Testis (tissue), 2 donors: ENCODE data around the gene PFDN2.
A peak's percentile ranks its signal among the peaks of the same experiment; 100 is the strongest.

Experiments used
- CTCF ChIP-seq, 3 experiments: fragments of 450-650 bp in 2 of 3; fragments of 200-600 bp in 1 of 3; sonication (generic) in 1 of 3; IDR thresholded peaks; one replicate each; pipeline ENCODE4 v1.5.1; 2016 to 2019; ENCODE audit warnings: antibody characterized with exemption in 3 of 3, mild to moderate bottlenecking in 2 of 3, moderate library complexity in 1 of 3
- POLR2A ChIP-seq: fragments of 450-650 bp; IDR thresholded peaks from one replicate; pipeline ENCODE4 v1.6.1; 2017; ENCODE audit warnings: antibody characterized with exemption, mild to moderate bottlenecking, moderate library complexity

GRCh38 chr1:161098210-161099068 lies 19.4 kb downstream of the PFDN2 start, which contains the start of gene KLHDC9:
- TF ChIP-seq CTCF (IDR thresholded peaks at IDR 0.05) = peak in 1 of 3 experiments; percentile 19
- no peak for TF ChIP-seq POLR2A
